ENCODE results near the gene ZNF580.

Gene ZNF580

GRCh38 chr19:55624109-55625003 is 16.4 kb upstream of the ZNF580 start, which contains the start of gene ZNF784:
Gene ZNF784, minus strand, starts transcription at chr19:55624566. Its CDS starts 5 bp downstream, at chr19:55624561.
- peak; percentile 77 for DNase-seq (ENCODE audit: low read depth)

GRCh38 chr19:55625004-55625326 is 15.8 kb upstream of the ZNF580 start:
- DNase-seq (ENCODE audit: low read depth), result no peak

GRCh38 chr19:55626350-55626749 is 14.5 kb upstream of the ZNF580 start:
- no peak for DNase-seq (ENCODE audit: low read depth)

DNA sequence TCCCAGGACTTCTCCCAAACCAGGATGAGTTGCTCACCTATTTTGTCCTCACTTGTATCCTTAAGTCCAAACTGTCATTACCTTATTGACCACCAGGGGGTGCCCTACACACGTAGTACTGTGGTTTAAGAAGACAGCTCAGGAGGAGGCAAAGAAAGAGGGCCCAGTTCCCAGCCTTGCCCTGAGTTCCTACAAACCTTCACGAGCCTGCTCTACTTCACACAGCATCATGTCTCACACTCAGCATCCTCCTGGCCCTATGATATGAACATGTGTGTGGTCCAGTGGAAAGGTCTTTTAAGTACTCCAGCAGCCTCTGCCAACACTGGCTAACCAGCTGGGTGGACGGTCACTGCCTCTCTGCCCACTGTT is 8.4 kb upstream of the ZNF580 start:
- DNase-seq (ENCODE audit: low read depth), result peak; percentile 94

DNA sequence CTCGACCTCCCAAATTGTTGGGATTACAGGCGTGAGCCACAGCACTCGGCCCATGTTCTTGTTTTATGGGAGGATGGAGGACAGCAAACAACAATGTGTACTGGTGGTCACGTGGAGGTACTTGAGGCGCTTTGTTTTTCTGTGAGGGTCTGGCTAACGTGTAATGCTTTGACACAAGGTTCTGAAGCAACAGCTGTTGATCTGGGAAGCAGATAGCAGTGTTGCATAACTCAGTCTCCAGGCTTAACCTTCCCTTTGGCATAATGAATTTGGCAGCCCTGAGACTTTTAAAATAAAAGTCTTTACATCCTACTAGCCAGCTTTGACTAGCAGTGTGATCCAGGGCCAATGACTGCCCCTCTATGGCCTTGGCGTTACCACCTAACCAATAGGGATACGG is 6.9 kb upstream of the ZNF580 start:
- DNase-seq (ENCODE audit: low read depth), result peak; percentile 64

GRCh38 chr19:55635334-55635717 is 5.5 kb upstream of the ZNF580 start:
- DNase-seq (ENCODE audit: low read depth), result no peak

GRCh38 chr19:55635856-55636440 is 4.9 kb upstream of the ZNF580 start:
- no peak for DNase-seq (ENCODE audit: low read depth)

GRCh38 chr19:55636723-55637122 is 4.1 kb upstream of the ZNF580 start:
- no peak for DNase-seq (ENCODE audit: low read depth)

DNA sequence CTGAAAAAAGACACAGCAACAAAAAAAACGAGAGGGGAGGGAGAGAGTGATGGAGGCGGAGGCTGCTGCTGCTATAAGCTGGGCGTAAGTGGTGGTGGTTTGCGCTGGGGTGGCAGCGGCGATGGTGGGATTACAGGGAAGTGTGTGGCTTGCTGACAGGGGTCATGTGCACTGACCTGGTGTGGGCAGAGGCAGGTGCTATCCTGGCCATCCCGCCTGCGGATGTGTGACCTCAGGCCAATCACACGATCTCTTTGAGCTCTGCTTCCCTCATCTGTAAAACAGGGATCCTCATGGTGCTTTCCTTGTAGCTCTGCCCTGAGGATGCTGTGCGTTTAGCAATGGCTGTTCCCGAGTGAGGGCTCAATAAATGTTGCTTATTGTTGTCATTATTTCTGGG is 3.3 kb upstream of the ZNF580 start:
- DNase-seq (ENCODE audit: low read depth), result no peak

DNA sequence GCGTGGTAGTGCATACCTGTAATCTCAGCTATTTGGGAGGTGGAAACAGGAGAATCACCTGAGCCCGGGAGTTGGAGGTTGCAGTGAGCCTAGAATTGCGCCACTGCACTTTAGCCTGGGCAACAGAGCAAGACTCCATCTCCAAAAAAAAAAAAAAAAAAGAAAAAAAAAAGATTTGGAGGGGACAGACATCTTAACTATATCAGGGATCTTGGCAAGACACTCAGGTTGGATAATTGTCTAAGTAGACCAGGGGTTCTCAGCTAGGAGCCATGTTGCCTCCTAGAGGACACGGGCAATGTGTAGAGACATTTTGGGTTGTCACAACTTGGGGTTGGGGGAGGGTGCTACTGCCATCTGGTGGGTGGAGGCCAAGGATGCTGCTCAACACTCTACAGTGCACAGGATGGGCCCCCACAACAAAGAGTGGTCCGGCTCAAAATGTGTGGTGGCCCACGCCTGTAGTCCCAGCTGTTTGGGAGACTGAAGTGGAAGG is 1.9 kb upstream of the ZNF580 start:
- peak; percentile 33 for DNase-seq (ENCODE audit: low read depth)

- DNase-seq (ENCODE audit: low read depth), result peak; percentile 73
These were observed 692 bp upstream of the ZNF580 start for GRCh38 chr19:55640043-55640576.

GRCh38 chr19:55641426-55642152 is 787 bp downstream of the ZNF580 start:
- DNase-seq (ENCODE audit: low read depth), result peak; percentile 49

- peak; percentile 18 for DNase-seq (ENCODE audit: low read depth)
These were observed 1.6 kb downstream of the ZNF580 start for GRCh38 chr19:55642153-55643002.

DNA sequence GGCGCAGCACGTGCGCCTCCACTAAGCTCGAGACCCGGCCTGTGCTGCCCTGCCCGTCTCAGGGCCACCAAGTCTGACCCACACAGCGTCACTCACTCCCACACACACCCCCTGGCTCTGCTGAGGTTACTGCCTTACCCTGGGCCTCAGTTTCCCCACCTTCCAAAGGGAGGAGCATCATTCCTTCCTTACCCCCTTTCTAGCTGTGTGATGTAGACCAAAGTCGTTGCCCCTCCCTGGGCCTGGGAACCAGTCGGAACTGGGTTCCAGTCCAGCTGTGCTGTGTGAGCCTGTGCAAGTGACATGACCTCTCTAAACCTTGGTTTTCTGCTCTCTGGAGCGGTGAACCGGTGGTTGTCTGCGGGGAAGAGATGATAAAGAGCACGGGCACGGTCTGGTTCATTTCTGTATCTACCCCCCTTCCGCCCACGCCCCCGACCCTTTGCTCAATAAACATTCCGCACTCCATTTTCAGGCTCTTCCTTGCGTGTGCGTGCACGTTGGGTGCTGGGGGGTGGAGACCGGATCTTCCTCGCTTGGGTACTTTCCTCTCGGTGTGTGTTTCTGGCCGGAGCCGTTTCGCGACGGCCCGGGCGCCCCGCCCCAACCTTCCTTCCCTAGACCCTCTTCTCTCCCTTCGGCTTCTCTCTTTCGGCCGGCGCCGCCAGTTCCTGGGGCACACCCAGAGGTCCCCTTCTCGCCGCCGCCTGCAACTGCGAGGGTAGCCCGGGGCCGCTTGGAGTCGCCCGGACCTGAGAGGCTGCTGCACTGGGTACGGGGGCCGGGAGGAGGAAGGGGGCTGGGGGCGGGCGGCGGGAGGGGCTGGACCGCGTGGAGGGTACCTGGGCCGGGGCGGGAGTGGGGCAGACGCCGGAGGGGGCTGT is 2.4 kb downstream of the ZNF580 start, which contains the start of gene ZNF581:
Gene ZNF581 (plus strand): TSS at position 647 of the 884 bp plus-strand sequence. CDS start 923 bp downstream, outside the sequence.
- peak; percentile 77 for DNase-seq (ENCODE audit: low read depth)

DNA sequence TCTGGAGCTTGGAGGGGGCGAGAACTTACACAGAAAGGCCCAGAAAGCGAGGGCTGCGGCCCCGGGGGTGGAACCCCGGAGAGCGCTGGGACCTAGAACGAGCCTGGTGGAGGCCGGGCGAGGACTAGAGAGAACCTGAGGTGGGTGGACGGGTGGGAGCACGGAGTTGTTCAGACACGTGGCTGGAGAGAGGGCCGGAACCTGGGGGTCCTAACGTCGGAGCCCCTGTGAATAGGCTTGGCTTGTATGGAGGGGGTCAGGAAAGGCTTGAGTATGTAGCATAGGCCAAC is 3.0 kb downstream of the ZNF580 start:
- no peak for DNase-seq (ENCODE audit: low read depth)

- DNase-seq (ENCODE audit: low read depth), result no peak
These were observed 3.5 kb downstream of the ZNF580 start for GRCh38 chr19:55644191-55644833.

DNA sequence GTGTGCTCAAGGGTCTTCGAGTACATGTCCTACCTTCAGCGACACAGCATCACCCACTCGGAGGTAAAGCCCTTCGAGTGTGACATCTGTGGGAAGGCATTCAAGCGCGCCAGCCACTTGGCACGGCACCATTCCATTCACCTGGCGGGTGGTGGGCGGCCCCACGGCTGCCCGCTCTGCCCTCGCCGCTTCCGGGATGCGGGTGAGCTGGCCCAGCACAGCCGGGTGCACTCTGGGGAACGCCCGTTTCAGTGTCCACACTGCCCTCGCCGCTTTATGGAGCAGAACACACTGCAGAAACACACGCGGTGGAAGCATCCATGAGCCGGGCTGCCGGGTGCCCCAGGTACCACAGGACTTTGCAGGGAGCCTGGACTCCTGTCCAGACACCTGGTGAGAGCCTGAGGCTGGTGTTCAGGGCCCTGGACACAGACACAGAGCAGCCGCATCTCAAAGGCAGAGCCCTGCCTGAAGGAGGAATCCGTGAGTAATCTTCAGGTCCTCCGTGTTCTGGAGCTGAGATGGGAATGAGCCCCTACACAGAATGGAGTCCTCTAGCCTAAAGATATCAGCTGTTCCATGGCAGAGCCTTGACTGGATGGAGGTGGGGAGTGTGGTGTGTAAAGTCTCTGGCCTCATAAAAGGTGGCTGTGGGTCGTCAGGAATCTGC is 4.2 kb downstream of the ZNF580 start:
- DNase-seq (ENCODE audit: low read depth), result no peak

DNA sequence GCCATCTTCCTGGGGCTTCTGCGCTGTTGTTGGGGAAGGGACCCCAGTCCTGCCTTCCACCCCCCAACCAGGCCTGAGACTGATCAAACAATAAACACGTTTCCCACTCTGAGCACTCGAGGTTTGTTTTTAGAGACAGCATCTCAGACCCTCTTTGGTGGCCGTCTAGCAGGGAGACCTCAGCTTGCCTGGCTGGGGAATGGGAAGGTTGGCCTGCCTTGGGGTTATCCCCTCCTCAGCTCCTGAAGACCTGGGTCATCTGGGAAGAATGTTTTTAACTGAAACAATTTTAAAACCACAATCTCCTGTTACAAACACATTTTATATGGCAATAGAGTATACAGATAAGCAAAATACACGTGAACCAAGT is 4.7 kb downstream of the ZNF580 start:
- DNase-seq (ENCODE audit: low read depth), result no peak

- no peak for DNase-seq (ENCODE audit: low read depth)
These were observed 6.3 kb downstream of the ZNF580 start for GRCh38 chr19:55646889-55647731.

All from amniotic epithelial cell (primary cell).